Neural progenitor cell (in vitro differentiated cells): ENCODE results near the gene PRUNE2.

Source experiments
- CTCF ChIP-seq: fragments of 200-600 bp; sonication (generic); IDR thresholded peaks from 2 replicates; pipeline ENCODE4 v1.5.1; 2017; ENCODE audit warnings: antibody characterized with exemption, mild to moderate bottlenecking
- EZH2 ChIP-seq: fragments of 200-600 bp; sonication (generic); IDR thresholded peaks from 2 replicates; pipeline ENCODE4 v1.6.1; 2017; ENCODE audit warnings: antibody characterized with exemption, mild to moderate bottlenecking, moderate library complexity
- EZH2phosphoT487 ChIP-seq: fragments of 200-600 bp; sonication (generic); IDR thresholded peaks from 2 replicates; pipeline ENCODE4 v1.6.1; 2017; ENCODE audit warnings: antibody characterized with exemption

DNA sequence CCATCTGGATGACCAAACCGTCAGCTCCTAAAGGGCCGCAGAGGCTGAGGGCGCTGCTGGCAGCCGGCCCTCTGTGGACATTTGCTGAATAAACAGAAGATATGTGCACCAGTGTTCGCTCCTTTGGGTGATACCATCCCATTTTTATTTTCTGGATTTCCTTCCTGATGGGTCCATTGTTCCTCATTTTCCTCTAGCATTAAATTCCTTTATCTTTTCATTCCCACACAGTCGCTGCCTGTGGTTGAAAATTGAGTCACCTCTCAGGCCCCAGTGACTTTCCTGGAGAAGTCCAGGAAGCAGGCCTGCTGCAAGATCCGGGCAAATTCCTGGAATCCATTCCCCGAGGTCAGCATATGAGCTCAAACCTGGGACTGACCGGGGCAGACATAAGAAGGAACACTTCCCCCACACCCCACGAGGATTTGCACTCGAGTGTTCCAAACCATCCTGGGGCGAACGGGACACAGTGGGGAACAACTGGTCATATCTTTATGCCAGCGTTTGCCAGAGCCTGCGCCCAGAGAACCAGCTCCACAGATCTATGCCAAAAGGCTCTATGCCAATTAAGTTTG, 228.3 kb downstream of the PRUNE2 start:
- TF ChIP-seq CTCF = no peak
- no peak for TF ChIP-seq EZH2
- no peak for TF ChIP-seq EZH2phosphoT487
